Body of pancreas (tissue), 4 donors: ENCODE results near the gene SEMA3E.

Experiments used
- POLR2A ChIP-seq, 3 donors: fragments of 450-650 bp; IDR thresholded peaks; one replicate each; pipeline ENCODE4 v1.6.1; 2016; ENCODE audit warnings: antibody characterized with exemption in 3 of 3, mild to moderate bottlenecking in 2 of 3
- TF ChIP-seq, protein P1 (sequence below), 7 experiments: fragments of 450-650 bp in 4 of 7; fragments of 200-600 bp in 3 of 7; sonication (generic) in 3 of 7; IDR thresholded peaks; one replicate each; pipeline ENCODE4 v1.5.1; 2016 to 2019; ENCODE audit warnings: antibody characterized with exemption in 7 of 7

DNA sequence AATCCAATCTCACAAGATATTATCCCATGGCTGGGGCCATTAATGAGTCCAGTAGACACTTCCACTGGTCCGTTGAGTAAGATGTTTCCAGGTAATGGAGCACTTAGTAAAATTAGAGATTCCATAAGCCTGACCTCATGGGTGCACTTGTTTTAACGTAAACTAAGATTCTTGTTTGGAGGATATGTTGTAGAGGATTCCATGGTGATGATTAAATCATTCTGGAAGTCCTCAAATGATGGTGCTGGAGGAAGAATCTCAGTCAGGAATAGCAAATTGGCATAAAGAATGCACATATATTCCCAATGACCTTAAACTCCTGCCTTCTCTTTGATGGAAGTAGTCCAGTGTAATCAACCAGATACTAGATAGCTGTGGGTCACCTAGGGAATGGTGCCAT is 324.3 kb downstream of the SEMA3E start:
- TF ChIP-seq, protein P1, sequence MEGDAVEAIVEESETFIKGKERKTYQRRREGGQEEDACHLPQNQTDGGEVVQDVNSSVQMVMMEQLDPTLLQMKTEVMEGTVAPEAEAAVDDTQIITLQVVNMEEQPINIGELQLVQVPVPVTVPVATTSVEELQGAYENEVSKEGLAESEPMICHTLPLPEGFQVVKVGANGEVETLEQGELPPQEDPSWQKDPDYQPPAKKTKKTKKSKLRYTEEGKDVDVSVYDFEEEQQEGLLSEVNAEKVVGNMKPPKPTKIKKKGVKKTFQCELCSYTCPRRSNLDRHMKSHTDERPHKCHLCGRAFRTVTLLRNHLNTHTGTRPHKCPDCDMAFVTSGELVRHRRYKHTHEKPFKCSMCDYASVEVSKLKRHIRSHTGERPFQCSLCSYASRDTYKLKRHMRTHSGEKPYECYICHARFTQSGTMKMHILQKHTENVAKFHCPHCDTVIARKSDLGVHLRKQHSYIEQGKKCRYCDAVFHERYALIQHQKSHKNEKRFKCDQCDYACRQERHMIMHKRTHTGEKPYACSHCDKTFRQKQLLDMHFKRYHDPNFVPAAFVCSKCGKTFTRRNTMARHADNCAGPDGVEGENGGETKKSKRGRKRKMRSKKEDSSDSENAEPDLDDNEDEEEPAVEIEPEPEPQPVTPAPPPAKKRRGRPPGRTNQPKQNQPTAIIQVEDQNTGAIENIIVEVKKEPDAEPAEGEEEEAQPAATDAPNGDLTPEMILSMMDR (IDR thresholded peaks at IDR 0.05), result no peak
- no peak for TF ChIP-seq POLR2A (IDR thresholded peaks at IDR 0.05)
